NT2/D1 (cell line): ENCODE results near the gene KMT2E.

Experiments
- DNase-seq: peaks from one replicate; pipeline ENCODE4 v3.0.0-alpha.2; 2011; ENCODE audit warnings: low read depth, low spot score
- H3K27me3 ChIP-seq: 2 replicates; pipeline ENCODE4 v1.6.0; 2011; ENCODE audit warnings: mild to moderate bottlenecking; ENCODE audit not compliant: insufficient read length, insufficient read depth
- H3K36me3 ChIP-seq: 2 replicates; pipeline ENCODE4 v1.6.1; 2011; ENCODE audit warnings: mild to moderate bottlenecking, low read length, mixed read lengths; ENCODE audit not compliant: insufficient read depth, insufficient read length
- H3K4me1 ChIP-seq: 2 replicates; pipeline ENCODE4 v1.5.1; 2011; ENCODE audit not compliant: insufficient read depth, insufficient read length
- H3K4me3 ChIP-seq: 2 replicates; pipeline ENCODE4 v1.5.1; 2011; ENCODE audit warnings: low read depth; ENCODE audit not compliant: insufficient read length
- H3K9ac ChIP-seq: 2 replicates; pipeline ENCODE4 v1.6.0; 2011; ENCODE audit warnings: low read depth; ENCODE audit not compliant: insufficient read length
- H3K9me3 ChIP-seq: 2 replicates; pipeline ENCODE4 v1.5.1; 2011; ENCODE audit warnings: mild to moderate bottlenecking, low read length; ENCODE audit not compliant: insufficient read depth
- SUZ12 ChIP-seq: IDR thresholded peaks from 2 replicates; pipeline ENCODE4 v1.6.1; 2011; ENCODE audit not compliant: insufficient read length, insufficient read depth; ENCODE audit errors: extremely low read depth
- YY1 ChIP-seq: IDR thresholded peaks from 2 replicates; pipeline ENCODE4 v1.6.1; 2011; ENCODE audit not compliant: insufficient read length, insufficient read depth
- ZNF274 ChIP-seq: IDR thresholded peaks from 2 replicates; pipeline ENCODE4 v1.6.1; 2011; ENCODE audit warnings: mild to moderate bottlenecking, low read depth, low read length

The KMT2E gene

GRCh38 chr7:105012503-105013220 lies 1.3 kb upstream of the KMT2E start:
- peak overlapping the region; percentile 98 for H3K4me3 ChIP-seq
- H3K9ac ChIP-seq = peak overlapping the region; percentile 100
- no peaks in the 10 kb centered on the region for H3K27me3 ChIP-seq
- TF ChIP-seq ZNF274 (no peak), SUZ12 (no peak), YY1 (peak; percentile 67)
- H3K36me3 ChIP-seq = peaks cover 33% of the 10 kb centered on the region
- DNase-seq = peak; percentile 94
- no peaks in the 10 kb centered on the region for H3K4me1 ChIP-seq
- no peaks in the 10 kb centered on the region for H3K9me3 ChIP-seq

GRCh38 chr7:105013221-105013815 lies 687 bp upstream of the KMT2E start:
- H3K9me3 ChIP-seq = no peaks in the 10 kb centered on the region
- H3K4me3 ChIP-seq = peak overlapping the region; percentile 98
- H3K36me3 ChIP-seq = peaks cover 26% of the 10 kb centered on the region
- peak overlapping the region; percentile 100 for H3K9ac ChIP-seq
- peak; percentile 77 for DNase-seq
- no peaks in the 10 kb centered on the region for H3K27me3 ChIP-seq
- no peaks in the 10 kb centered on the region for H3K4me1 ChIP-seq
- TF ChIP-seq SUZ12 (no peak), ZNF274 (no peak), YY1 (no peak)

GRCh38 chr7:105014693-105015389 lies 836 bp downstream of the KMT2E start:
- peak overlapping the region; percentile 98 for H3K4me3 ChIP-seq
- no peaks in the 10 kb centered on the region for H3K9me3 ChIP-seq
- peak overlapping the region; percentile 93 for H3K9ac ChIP-seq
- peaks cover 16% of the 10 kb centered on the region for H3K36me3 ChIP-seq
- DNase-seq = no peak
- TF ChIP-seq SUZ12 (no peak), YY1 (peak; percentile 5)
- H3K4me1 ChIP-seq = no peaks in the 10 kb centered on the region
- H3K27me3 ChIP-seq = no peaks in the 10 kb centered on the region

GRCh38 chr7:105015390-105015965 lies 1.5 kb downstream of the KMT2E start:
- peak overlapping the region; percentile 93 for H3K9ac ChIP-seq
- no peaks in the 10 kb centered on the region for H3K4me1 ChIP-seq
- no peaks in the 10 kb centered on the region for H3K9me3 ChIP-seq
- no peaks in the 10 kb centered on the region for H3K27me3 ChIP-seq
- DNase-seq = no peak
- H3K36me3 ChIP-seq = peaks cover 12% of the 10 kb centered on the region
- TF ChIP-seq YY1 = no peak
- no peak for TF ChIP-seq ZNF274
- TF ChIP-seq SUZ12 = no peak
- H3K4me3 ChIP-seq = peak overlapping the region; percentile 98

GRCh38 chr7:105016068-105016708 lies 2.2 kb downstream of the KMT2E start:
- no peaks in the 10 kb centered on the region for H3K9me3 ChIP-seq
- peaks cover 5% of the 10 kb centered on the region for H3K36me3 ChIP-seq
- H3K27me3 ChIP-seq = no peaks in the 10 kb centered on the region
- H3K4me3 ChIP-seq = peak overlapping the region; percentile 98
- no peak for TF ChIP-seq YY1
- no peak for TF ChIP-seq ZNF274
- TF ChIP-seq SUZ12 = no peak
- H3K9ac ChIP-seq = peak overlapping the region; percentile 44
- no peak for DNase-seq
- no peaks in the 10 kb centered on the region for H3K4me1 ChIP-seq

GRCh38 chr7:105016709-105017656 lies 3.0 kb downstream of the KMT2E start:
- no peak for DNase-seq
- H3K4me3 ChIP-seq = peak overlapping the region; percentile 98
- no peaks in the 10 kb centered on the region for H3K27me3 ChIP-seq
- no peaks in the 10 kb centered on the region for H3K9me3 ChIP-seq
- peak overlapping the region; percentile 44 for H3K9ac ChIP-seq
- TF ChIP-seq ZNF274 (no peak), SUZ12 (no peak), YY1 (no peak)
- no peaks in the 10 kb centered on the region for H3K4me1 ChIP-seq
- H3K36me3 ChIP-seq = peaks cover 3% of the 10 kb centered on the region
